ENCODE results near the gene AVP. TPM values are rescaled to one million over a fixed set of nuclear protein-coding genes. Genes with fewer than 3 reads are reported as not detected.
A peak's percentile ranks its signal among the peaks of the same experiment; 100 is the strongest.

The AVP gene
- total RNA-seq, 1 donor from 2014 or later, result not detected

GRCh38 chr20:3093861-3094361 is 9.4 kb upstream of the AVP start:
- intact Hi-C loops (cut with DNase I), result no loop called here
- H3K4me1 ChIP-seq, result no peaks in the 10 kb centered on the region
- DNase-seq (no peak), ATAC-seq (no peak)
- H3K27ac ChIP-seq, result no peak overlapping the region
- no peaks in the 10 kb centered on the region for H3K9me3 ChIP-seq
- no peak overlapping the region for H3K4me3 ChIP-seq
- peaks cover 46% of the 10 kb centered on the region for H3K27me3 ChIP-seq (ENCODE audit: low read depth)
- no peaks in the 10 kb centered on the region for H3K36me3 ChIP-seq
- TF ChIP-seq, protein P1, sequence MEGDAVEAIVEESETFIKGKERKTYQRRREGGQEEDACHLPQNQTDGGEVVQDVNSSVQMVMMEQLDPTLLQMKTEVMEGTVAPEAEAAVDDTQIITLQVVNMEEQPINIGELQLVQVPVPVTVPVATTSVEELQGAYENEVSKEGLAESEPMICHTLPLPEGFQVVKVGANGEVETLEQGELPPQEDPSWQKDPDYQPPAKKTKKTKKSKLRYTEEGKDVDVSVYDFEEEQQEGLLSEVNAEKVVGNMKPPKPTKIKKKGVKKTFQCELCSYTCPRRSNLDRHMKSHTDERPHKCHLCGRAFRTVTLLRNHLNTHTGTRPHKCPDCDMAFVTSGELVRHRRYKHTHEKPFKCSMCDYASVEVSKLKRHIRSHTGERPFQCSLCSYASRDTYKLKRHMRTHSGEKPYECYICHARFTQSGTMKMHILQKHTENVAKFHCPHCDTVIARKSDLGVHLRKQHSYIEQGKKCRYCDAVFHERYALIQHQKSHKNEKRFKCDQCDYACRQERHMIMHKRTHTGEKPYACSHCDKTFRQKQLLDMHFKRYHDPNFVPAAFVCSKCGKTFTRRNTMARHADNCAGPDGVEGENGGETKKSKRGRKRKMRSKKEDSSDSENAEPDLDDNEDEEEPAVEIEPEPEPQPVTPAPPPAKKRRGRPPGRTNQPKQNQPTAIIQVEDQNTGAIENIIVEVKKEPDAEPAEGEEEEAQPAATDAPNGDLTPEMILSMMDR (IDR thresholded peaks at IDR 0.05), result no peak

DNA sequence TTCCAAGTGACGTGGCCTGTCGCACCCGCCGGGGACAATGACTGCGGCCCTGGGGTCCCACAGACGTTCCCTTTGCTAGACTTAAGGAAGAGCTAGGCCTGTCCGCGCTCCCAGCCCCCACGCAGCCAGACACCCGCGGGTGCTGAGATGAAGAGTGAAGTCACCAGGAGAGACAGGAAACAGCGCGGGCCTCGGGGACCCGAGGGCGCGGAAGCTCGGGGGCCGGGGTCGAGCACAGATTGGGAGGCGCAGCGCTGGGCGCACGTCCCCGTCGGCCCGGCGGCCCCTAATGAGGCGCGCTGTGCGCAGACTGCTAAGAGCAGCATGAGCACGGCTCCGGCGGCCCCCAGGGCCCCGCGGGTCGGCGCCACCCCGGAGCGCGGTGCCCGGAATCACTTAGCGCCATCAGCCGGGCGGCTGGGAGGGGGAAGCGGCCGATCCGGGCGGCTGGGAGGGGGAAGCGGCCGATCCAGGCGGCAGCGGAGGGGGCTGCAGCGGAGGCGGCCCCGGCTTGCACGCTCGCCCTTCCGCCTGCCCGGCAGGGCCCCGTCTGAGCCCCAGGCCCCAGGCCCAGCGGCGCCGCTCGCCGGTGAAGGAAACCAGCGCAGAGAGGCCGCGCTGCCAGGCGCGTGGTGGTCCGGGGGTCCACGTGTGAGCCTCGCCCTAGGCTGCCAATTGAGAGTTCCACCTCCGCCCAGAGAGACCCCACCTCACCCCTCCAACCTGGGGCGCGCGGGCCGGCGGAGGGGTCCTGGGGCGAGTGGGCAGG is 8.3 kb upstream of the AVP start:
- Histone ChIP-seq H3K27me3 (ENCODE audit: low read depth) (peaks cover 46% of the 10 kb centered on the region), H3K4me1 (no peaks in the 10 kb centered on the region), H3K4me3 (peak overlapping the region; percentile 30), H3K27ac (no peak overlapping the region), H3K36me3 (no peaks in the 10 kb centered on the region), H3K9me3 (no peaks in the 10 kb centered on the region)
- intact Hi-C loops (cut with DNase I), result no loop called here
- DNase-seq (no peak), ATAC-seq (peak; percentile 33 to 52)
- TF ChIP-seq, protein P1 (IDR thresholded peaks at IDR 0.05), result no peak

DNA sequence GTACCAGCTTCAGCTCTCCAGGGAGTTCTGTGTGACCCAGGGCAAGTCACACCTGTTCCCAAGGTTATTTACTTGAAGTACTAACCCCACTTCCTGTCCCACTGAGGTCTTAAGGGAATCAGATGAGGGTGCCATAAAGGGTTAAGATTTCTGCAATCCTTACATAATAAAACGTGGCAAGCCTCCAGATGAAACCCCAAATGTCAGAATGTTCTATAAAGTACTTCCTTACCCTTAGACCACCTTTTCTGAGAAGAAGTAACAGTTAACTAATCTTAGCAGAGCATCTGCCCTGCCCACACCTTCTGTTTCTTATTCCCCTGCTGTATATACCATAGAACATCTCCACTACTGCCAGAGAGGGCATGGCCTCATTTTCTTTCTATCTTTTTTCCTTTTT is 6.0 kb upstream of the AVP start:
- H3K36me3 ChIP-seq, result no peaks in the 10 kb centered on the region
- ATAC-seq (no peak), DNase-seq (no peak)
- no peak overlapping the region for H3K27ac ChIP-seq
- H3K27me3 ChIP-seq (ENCODE audit: low read depth), result peaks cover 51% of the 10 kb centered on the region
- TF ChIP-seq, protein P1 (IDR thresholded peaks at IDR 0.05), result no peak
- H3K9me3 ChIP-seq, result no peaks in the 10 kb centered on the region
- no peaks in the 10 kb centered on the region for H3K4me1 ChIP-seq
- intact Hi-C loops (cut with DNase I), result no loop called here
- H3K4me3 ChIP-seq, result no peak overlapping the region

- ATAC-seq, result no peak
- Histone ChIP-seq H3K4me3 (no peak overlapping the region), H3K9me3 (no peaks in the 10 kb centered on the region), H3K27ac (no peak overlapping the region), H3K27me3 (ENCODE audit: low read depth) (peaks cover 54% of the 10 kb centered on the region), H3K4me1 (peaks cover 10% of the 10 kb centered on the region), H3K36me3 (no peaks in the 10 kb centered on the region)
- intact Hi-C loops (cut with DNase I), result no loop called here
- DNase-seq, result no peak
- TF ChIP-seq, protein P1 (IDR thresholded peaks at IDR 0.05), result no peak
These were observed 3.5 kb upstream of the AVP start for GRCh38 chr20:3088031-3088430.

DNA sequence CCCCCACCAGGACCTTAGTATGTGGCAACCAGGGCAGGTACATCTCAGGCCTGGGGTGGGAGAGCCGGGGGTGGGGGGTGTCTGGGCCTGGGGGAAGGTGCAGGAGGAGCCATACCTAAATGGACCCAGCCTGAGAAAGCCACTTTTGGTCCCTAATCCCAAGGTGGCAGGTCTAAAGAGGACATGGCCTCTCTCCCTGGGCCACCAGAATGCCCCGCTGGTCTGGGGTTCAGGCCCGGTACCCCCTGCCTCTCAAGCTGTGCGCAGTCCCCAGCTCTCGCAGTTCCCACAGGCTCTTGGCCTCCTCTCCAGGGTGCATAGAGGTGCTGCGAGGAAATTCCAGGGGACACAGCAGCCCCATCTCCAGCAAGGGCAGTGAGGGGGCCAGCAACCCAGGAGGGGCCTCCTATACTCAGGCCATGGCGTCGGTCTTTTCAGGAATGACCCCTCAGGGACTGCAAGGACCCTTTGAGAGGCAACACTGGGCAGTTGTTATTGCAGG is 1.1 kb upstream of the AVP start:
- Histone ChIP-seq H3K36me3 (no peaks in the 10 kb centered on the region), H3K27ac (no peak overlapping the region), H3K4me3 (no peak overlapping the region), H3K27me3 (ENCODE audit: low read depth) (peaks cover 55% of the 10 kb centered on the region), H3K4me1 (peaks cover 16% of the 10 kb centered on the region), H3K9me3 (no peaks in the 10 kb centered on the region)
- TF ChIP-seq, protein P1 (IDR thresholded peaks at IDR 0.05), result no peak
- no peak for ATAC-seq
- intact Hi-C loops (cut with DNase I), result no loop called here
- peak; percentile 8 for DNase-seq
